Mammary epithelial cell (primary cell): ENCODE data around the gene OMG.

ENCODE experiments used
- EZH2 ChIP-seq: IDR thresholded peaks from 2 replicates; pipeline ENCODE4 v1.6.1; 2012; ENCODE audit warnings: low read length, inconsistent platforms, borderline replicate concordance
- TF ChIP-seq, protein P1 (sequence below), 2 donors: IDR thresholded peaks in 1 of 2; conservative IDR thresholded peaks in 1 of 2; 2 replicates each; pipeline ENCODE4 v1.5.1; 2011 to 2012; ENCODE audit warnings: inconsistent platforms in 2 of 2, low read length in 2 of 2, mild to moderate bottlenecking in 2 of 2, control low read depth in 1 of 2, low read depth in 1 of 2; ENCODE audit not compliant: insufficient read depth in 1 of 2; ENCODE audit errors: extremely low read depth in 1 of 2

- TF ChIP-seq, protein P1, sequence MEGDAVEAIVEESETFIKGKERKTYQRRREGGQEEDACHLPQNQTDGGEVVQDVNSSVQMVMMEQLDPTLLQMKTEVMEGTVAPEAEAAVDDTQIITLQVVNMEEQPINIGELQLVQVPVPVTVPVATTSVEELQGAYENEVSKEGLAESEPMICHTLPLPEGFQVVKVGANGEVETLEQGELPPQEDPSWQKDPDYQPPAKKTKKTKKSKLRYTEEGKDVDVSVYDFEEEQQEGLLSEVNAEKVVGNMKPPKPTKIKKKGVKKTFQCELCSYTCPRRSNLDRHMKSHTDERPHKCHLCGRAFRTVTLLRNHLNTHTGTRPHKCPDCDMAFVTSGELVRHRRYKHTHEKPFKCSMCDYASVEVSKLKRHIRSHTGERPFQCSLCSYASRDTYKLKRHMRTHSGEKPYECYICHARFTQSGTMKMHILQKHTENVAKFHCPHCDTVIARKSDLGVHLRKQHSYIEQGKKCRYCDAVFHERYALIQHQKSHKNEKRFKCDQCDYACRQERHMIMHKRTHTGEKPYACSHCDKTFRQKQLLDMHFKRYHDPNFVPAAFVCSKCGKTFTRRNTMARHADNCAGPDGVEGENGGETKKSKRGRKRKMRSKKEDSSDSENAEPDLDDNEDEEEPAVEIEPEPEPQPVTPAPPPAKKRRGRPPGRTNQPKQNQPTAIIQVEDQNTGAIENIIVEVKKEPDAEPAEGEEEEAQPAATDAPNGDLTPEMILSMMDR (conservative IDR thresholded peaks at IDR 0.05 in 1 of 2, IDR thresholded peaks at IDR 0.05 in 1 of 2; ENCODE audit: extremely low read depth in 1 of 2, insufficient read depth in 1 of 2, low read depth in 1 of 2, low read length in 2 of 2) = no peak
- TF ChIP-seq EZH2 = no peak
Measured at GRCh38 chr17:31279401-31279800, 17.6 kb downstream of the OMG start.
